ENCODE measurements around the gene GRID2IP.

The GRID2IP gene

DNA sequence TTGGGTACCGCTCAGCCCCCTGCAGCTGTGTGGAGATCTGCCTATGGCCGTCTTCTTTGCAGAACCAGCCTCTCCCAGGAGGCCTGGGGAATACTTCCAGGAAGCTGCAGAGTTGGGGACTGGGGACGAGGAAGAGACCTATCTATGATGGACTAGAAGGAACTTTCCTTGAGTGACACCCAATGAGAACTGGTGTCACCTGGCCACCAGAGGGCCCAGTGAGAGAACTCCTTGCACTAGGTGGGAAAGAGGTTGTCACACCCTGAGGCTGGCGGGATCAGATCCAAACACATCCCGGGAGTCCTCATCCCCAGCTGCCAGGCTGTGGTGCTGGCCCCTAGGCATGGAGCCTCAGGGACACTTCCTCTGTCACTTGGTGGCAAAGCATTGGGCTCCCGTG lies 4.9 kb upstream of the GRID2IP start:
- no peak overlapping the region for H3K4me3 ChIP-seq (ENCODE audit: low read depth, low read length)
- TF ChIP-seq, protein P1, sequence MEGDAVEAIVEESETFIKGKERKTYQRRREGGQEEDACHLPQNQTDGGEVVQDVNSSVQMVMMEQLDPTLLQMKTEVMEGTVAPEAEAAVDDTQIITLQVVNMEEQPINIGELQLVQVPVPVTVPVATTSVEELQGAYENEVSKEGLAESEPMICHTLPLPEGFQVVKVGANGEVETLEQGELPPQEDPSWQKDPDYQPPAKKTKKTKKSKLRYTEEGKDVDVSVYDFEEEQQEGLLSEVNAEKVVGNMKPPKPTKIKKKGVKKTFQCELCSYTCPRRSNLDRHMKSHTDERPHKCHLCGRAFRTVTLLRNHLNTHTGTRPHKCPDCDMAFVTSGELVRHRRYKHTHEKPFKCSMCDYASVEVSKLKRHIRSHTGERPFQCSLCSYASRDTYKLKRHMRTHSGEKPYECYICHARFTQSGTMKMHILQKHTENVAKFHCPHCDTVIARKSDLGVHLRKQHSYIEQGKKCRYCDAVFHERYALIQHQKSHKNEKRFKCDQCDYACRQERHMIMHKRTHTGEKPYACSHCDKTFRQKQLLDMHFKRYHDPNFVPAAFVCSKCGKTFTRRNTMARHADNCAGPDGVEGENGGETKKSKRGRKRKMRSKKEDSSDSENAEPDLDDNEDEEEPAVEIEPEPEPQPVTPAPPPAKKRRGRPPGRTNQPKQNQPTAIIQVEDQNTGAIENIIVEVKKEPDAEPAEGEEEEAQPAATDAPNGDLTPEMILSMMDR (IDR thresholded peaks at IDR 0.05; ENCODE audit: low read depth, low read length), result no peak

DNA sequence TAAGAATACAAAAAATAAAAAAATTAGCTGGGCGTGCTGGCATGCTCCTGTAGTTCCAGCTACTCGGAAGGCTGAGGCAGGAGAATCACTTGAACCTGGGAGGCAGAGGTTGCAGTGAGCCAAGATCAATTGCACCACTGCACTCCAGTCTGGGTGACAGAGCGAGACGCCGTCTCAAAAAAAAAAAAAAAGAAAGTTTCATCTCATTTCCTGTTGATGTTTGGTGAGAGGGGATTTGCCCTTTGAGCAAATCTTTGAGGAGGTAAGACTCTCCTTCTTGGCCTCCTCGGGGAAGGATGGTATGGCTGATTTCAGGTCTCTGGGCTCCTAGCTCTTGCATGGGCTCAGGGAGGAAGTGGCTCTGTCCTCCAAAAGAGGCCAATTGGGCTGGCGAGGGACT lies 3.6 kb upstream of the GRID2IP start:
- TF ChIP-seq, protein P1 (IDR thresholded peaks at IDR 0.05; ENCODE audit: low read depth, low read length), result no peak

DNA sequence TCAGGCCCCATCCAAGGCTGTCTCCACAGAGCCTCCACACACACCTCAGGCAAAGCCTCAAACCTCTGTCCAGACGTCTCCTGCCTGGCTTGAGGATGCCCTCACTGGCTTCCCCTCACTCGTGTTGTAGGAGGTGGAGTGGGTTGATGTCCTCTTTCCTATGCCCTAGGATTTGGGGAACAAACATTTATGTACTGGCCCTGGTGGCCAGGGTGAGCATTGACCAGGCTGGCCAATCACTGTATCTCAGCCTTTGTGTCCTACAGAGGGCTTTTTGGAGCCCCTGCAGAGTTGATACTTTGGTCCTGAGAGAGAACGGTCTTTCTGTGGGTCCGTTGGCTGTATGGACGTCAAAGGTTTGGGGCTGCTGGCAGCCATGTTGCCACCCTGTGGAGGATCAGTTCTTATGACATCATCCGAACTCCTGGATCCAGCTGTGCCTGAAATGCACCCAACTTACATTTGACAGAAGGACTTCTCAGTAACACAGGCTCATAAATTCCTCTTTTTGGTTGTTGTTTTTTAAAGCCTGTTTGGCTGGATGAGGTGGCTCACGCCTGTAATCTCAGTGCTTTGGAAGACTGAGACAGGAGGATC lies 2.3 kb upstream of the GRID2IP start:
- TF ChIP-seq, protein P1 (IDR thresholded peaks at IDR 0.05; ENCODE audit: low read depth, low read length), result no peak
- no peak overlapping the region for H3K4me3 ChIP-seq (ENCODE audit: low read depth, low read length)

More for the DNA sequence above, 3.6 kb upstream of the GRID2IP start:
- H3K4me3 ChIP-seq (ENCODE audit: low read depth, low read length), result no peak overlapping the region

GRCh38 chr7:6547400-6547799 lies 3.9 kb downstream of the GRID2IP start:
- H3K4me3 ChIP-seq (ENCODE audit: low read depth, low read length), result no peak overlapping the region
- TF ChIP-seq, protein P1 (IDR thresholded peaks at IDR 0.05; ENCODE audit: low read depth, low read length), result no peak

- TF ChIP-seq, protein P1 (IDR thresholded peaks at IDR 0.05; ENCODE audit: low read depth, low read length), result no peak
- H3K4me3 ChIP-seq (ENCODE audit: low read depth, low read length), result no peak overlapping the region
Measured at GRCh38 chr7:6546498-6547251, 4.6 kb downstream of the GRID2IP start.

- TF ChIP-seq, protein P1 (IDR thresholded peaks at IDR 0.05; ENCODE audit: low read depth, low read length), result no peak
- H3K4me3 ChIP-seq (ENCODE audit: low read depth, low read length), result no peak overlapping the region
Measured at GRCh38 chr7:6545398-6546126, 5.7 kb downstream of the GRID2IP start.

DNA sequence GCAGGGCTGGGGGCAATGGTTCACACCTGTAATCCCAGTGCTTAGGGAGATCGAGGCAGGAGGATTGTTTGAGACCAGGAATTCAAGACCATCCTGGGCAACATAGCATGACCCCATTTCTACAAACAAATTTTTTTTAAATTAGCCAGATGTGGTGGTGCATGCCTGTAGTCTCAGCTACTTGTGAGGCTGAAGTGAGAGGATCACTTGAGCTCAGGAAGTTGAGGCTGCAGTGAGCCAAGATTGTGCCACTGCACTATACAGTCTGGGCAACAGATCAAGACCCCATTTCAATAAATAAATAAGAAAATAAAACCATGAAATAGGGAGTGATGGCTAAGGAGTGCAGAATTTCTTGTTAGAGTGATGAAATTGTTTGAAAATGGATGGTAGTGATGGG lies 8.9 kb downstream of the GRID2IP start:
- TF ChIP-seq, protein P1 (IDR thresholded peaks at IDR 0.05; ENCODE audit: low read depth, low read length), result no peak
- no peak overlapping the region for H3K4me3 ChIP-seq (ENCODE audit: low read depth, low read length)

All from WI38 (cell line).